Measurements from ENCODE around the gene SLAIN2. TPM values are rescaled to one million over a fixed set of nuclear protein-coding genes. Genes with fewer than 3 reads are reported as not detected.

The SLAIN2 gene
- polyA plus RNA-seq, 3 donors, result 13.9 to 24.1 (median 17.6) TPM

DNA sequence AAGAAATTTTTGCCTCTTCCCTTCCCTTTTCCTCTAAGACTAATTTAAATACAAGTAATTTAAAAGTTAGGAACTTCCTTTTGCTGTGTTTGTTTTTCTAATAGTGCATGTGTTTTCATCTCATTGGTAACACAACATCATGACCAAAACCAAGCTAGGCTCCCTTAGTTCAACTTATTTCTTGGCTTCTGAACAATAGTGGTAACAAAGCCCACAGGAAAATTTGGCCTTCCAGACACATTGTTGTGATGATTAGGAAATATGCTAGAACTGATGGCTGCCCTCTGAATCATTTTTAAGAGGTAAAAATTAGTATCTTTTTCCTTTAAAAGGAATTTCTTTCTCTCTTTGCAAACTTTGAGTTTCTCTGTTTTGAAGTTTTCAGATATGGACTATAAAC lies 46.2 kb upstream of the SLAIN2 start:
- H3K36me3 ChIP-seq (replicated peaks in 1 of 2; ENCODE audit: control insufficient read depth in 1 of 2, insufficient read depth in 2 of 2, low read length in 2 of 2), result no peaks in the 10 kb centered on the region
- H4K20me1 ChIP-seq (ENCODE audit: insufficient read depth, low read length), result no peaks in the 10 kb centered on the region
- no peak overlapping the region for H2AFZ ChIP-seq (ENCODE audit: insufficient read depth, low read depth, low read length, poor library complexity, severe bottlenecking)
- no peak overlapping the region for H3K4me2 ChIP-seq (replicated peaks; ENCODE audit: extremely low read depth, low read length, poor library complexity, severe bottlenecking)
- no peaks in the 10 kb centered on the region for H3K4me1 ChIP-seq (ENCODE audit: control insufficient read depth in 1 of 2, insufficient read depth in 2 of 2, low read length in 2 of 2)
- no peak overlapping the region for H3K9ac ChIP-seq (ENCODE audit: insufficient read depth, low read length, poor library complexity, severe bottlenecking)
- peaks cover 0 to 2% (median 0%) of the 10 kb centered on the region in 3 donors for H3K27me3 Mint-ChIP-seq (ENCODE audit: low read depth in 3 of 3)
- H3K9me3 Mint-ChIP-seq, result peaks cover 0 to 9% (median 4%) of the 10 kb centered on the region in 7 donors
- TF ChIP-seq, protein P1, sequence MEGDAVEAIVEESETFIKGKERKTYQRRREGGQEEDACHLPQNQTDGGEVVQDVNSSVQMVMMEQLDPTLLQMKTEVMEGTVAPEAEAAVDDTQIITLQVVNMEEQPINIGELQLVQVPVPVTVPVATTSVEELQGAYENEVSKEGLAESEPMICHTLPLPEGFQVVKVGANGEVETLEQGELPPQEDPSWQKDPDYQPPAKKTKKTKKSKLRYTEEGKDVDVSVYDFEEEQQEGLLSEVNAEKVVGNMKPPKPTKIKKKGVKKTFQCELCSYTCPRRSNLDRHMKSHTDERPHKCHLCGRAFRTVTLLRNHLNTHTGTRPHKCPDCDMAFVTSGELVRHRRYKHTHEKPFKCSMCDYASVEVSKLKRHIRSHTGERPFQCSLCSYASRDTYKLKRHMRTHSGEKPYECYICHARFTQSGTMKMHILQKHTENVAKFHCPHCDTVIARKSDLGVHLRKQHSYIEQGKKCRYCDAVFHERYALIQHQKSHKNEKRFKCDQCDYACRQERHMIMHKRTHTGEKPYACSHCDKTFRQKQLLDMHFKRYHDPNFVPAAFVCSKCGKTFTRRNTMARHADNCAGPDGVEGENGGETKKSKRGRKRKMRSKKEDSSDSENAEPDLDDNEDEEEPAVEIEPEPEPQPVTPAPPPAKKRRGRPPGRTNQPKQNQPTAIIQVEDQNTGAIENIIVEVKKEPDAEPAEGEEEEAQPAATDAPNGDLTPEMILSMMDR (IDR thresholded peaks at IDR 0.05), result no peak
- H3K4me3 ChIP-seq (replicated peaks in 1 of 3; ENCODE audit: low read depth in 2 of 3, low read length in 3 of 3), result no peak overlapping the region
- H3K79me2 ChIP-seq (ENCODE audit: insufficient read depth, low read length), result no peaks in the 10 kb centered on the region
- intact Hi-C loops (cut with micrococcal nuclease), result no loop called here
- no peaks in the 10 kb centered on the region for H3K36me3 Mint-ChIP-seq
- H3K27ac ChIP-seq (ENCODE audit: low read depth in 1 of 2, low read length in 2 of 2), result no peak overlapping the region
- no peaks in the 10 kb centered on the region for H3K9me3 ChIP-seq (replicated peaks in 1 of 2; ENCODE audit: control insufficient read depth in 1 of 2, insufficient read depth in 1 of 2, low read length in 2 of 2)
- no peak for DNase-seq
- peaks cover 3% of the 10 kb centered on the region for H3K4me1 Mint-ChIP-seq
- H3K27ac Mint-ChIP-seq, result no peak overlapping the region
- H3K27me3 ChIP-seq (ENCODE audit: control insufficient read depth in 2 of 2, insufficient read depth in 2 of 2, low read length in 2 of 2), result no peaks in the 10 kb centered on the region
- no peak overlapping the region for H3K4me3 Mint-ChIP-seq

DNA sequence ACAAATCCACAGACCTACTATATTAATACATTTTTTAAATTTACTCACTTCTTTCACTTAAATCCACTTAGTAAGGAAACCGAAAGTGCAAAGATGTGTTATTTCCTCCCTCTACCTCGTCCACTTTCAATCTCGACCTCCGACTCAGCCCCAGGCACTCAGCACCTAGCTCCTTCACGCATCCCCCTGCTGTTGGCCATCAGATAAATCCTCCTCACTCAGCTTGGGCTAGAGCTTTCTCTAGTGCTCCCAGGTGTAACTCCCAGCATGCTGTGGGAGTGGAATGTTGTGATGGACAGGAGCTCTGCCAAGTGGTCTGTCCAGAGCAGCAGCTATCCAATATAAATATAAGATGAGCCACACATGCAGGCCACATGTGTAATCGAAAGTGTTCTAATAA lies 45.0 kb upstream of the SLAIN2 start:
- no peak overlapping the region for H3K27ac ChIP-seq (ENCODE audit: low read depth in 1 of 2, low read length in 2 of 2)
- Mint-ChIP-seq H3K4me3 (no peak overlapping the region), H3K36me3 (no peaks in the 10 kb centered on the region), H3K4me1 (peaks cover 3% of the 10 kb centered on the region), H3K9me3 (peaks cover 0 to 9% (median 4%) of the 10 kb centered on the region in 7 donors), H3K27me3 (ENCODE audit: low read depth in 3 of 3) (peaks cover 0 to 2% (median 0%) of the 10 kb centered on the region in 3 donors), H3K27ac (no peak overlapping the region)
- H3K4me3 ChIP-seq (replicated peaks in 1 of 3; ENCODE audit: low read depth in 2 of 3, low read length in 3 of 3), result no peak overlapping the region
- H3K79me2 ChIP-seq (ENCODE audit: insufficient read depth, low read length), result no peaks in the 10 kb centered on the region
- WGBS (ENCODE audit: insufficient coverage), result 87% methylated on average over 5 of the region's 6 CpGs
- no peak for DNase-seq
- no peak overlapping the region for H3K4me2 ChIP-seq (replicated peaks; ENCODE audit: extremely low read depth, low read length, poor library complexity, severe bottlenecking)
- H4K20me1 ChIP-seq (ENCODE audit: insufficient read depth, low read length), result no peaks in the 10 kb centered on the region
- H3K4me1 ChIP-seq (ENCODE audit: control insufficient read depth in 1 of 2, insufficient read depth in 2 of 2, low read length in 2 of 2), result no peaks in the 10 kb centered on the region
- H3K27me3 ChIP-seq (ENCODE audit: control insufficient read depth in 2 of 2, insufficient read depth in 2 of 2, low read length in 2 of 2), result no peaks in the 10 kb centered on the region
- TF ChIP-seq, protein P1 (IDR thresholded peaks at IDR 0.05), result no peak
- intact Hi-C loops (cut with micrococcal nuclease), result no loop called here
- no peak overlapping the region for H3K9ac ChIP-seq (ENCODE audit: insufficient read depth, low read length, poor library complexity, severe bottlenecking)
- no peak overlapping the region for H2AFZ ChIP-seq (ENCODE audit: insufficient read depth, low read depth, low read length, poor library complexity, severe bottlenecking)
- H3K36me3 ChIP-seq (replicated peaks in 1 of 2; ENCODE audit: control insufficient read depth in 1 of 2, insufficient read depth in 2 of 2, low read length in 2 of 2), result no peaks in the 10 kb centered on the region
- H3K9me3 ChIP-seq (replicated peaks in 1 of 2; ENCODE audit: control insufficient read depth in 1 of 2, insufficient read depth in 1 of 2, low read length in 2 of 2), result no peaks in the 10 kb centered on the region
